Astrocyte of the spinal cord (primary cell): ENCODE results near the gene NPTX1.

Experiments
- DNase-seq: peaks from one replicate; pipeline ENCODE4 v3.0.0; 2011; ENCODE audit warnings: low read depth, low spot score
- H3K4me3 ChIP-seq: 2 replicates; pipeline ENCODE4 v1.5.1; 2011; ENCODE audit warnings: low read depth, mild to moderate bottlenecking, low read length, moderate library complexity
- CTCF ChIP-seq: IDR thresholded peaks from 2 replicates; pipeline ENCODE4 v1.5.1; 2012; ENCODE audit warnings: low read depth, mild to moderate bottlenecking, low read length, inconsistent platforms
- in situ Hi-C: cut with HindIII; loops from 2 replicates; pipeline ENCODE4 v1.10.0; 2017; ENCODE audit warnings: low sequenced_read_pairs

NPTX1 gene

GRCh38 chr17:80452173-80452915 lies 24.1 kb downstream of the NPTX1 start:
- no peak overlapping the region for H3K4me3 ChIP-seq
- no peak for DNase-seq
- no peak for TF ChIP-seq CTCF
- in situ Hi-C loops, result no loop called here

- no peak for TF ChIP-seq CTCF
- H3K4me3 ChIP-seq, result no peak overlapping the region
- no peak for DNase-seq
- in situ Hi-C loops, result no loop called here
Observed at GRCh38 chr17:80451104-80451775, 25.2 kb downstream of the NPTX1 start.

DNA sequence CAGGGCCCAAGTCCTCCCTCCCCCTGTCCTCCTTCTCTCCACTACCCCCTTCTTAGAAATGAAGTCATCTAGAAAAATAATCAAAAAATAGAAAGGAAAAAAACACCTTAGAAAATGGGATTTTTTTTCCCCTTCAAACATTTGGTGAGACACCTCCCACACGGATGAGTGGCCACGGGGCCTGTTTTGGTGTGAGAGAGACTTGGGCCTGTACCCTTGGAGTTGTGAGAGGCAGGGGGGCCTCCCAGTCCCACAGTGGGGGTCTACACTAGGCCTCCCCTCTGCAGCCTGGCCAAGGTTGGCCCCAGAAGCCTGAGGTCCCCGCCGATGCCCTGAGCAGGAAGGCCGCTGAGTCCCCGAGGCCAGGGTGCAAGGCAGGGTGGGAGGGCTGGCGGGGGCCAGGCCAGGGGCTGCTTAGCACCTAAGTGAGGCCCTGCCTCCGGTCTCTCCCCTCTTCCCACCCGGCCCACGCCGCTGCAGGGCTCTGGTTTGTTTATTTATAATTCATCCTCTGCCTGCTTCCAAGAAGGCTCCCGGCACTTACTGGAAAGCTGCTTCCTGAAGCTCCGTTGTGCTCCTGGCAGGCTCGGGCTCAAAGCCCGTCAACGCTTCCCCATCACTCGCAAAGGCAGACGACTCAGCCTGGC lies 26.4 kb downstream of the NPTX1 start:
- no peak for TF ChIP-seq CTCF
- DNase-seq, result peak; percentile 35
- H3K4me3 ChIP-seq, result no peak overlapping the region
- in situ Hi-C loops, result no loop called here

- H3K4me3 ChIP-seq, result no peak overlapping the region
- DNase-seq, result no peak
- in situ Hi-C loops, result no loop called here
- TF ChIP-seq CTCF, result no peak
Observed at GRCh38 chr17:80449194-80449929, 27.0 kb downstream of the NPTX1 start.

- DNase-seq, result no peak
- in situ Hi-C loops, result no loop called here
- TF ChIP-seq CTCF, result no peak
- H3K4me3 ChIP-seq, result no peak overlapping the region
Observed at GRCh38 chr17:80447790-80448189, 28.6 kb downstream of the NPTX1 start.

DNA sequence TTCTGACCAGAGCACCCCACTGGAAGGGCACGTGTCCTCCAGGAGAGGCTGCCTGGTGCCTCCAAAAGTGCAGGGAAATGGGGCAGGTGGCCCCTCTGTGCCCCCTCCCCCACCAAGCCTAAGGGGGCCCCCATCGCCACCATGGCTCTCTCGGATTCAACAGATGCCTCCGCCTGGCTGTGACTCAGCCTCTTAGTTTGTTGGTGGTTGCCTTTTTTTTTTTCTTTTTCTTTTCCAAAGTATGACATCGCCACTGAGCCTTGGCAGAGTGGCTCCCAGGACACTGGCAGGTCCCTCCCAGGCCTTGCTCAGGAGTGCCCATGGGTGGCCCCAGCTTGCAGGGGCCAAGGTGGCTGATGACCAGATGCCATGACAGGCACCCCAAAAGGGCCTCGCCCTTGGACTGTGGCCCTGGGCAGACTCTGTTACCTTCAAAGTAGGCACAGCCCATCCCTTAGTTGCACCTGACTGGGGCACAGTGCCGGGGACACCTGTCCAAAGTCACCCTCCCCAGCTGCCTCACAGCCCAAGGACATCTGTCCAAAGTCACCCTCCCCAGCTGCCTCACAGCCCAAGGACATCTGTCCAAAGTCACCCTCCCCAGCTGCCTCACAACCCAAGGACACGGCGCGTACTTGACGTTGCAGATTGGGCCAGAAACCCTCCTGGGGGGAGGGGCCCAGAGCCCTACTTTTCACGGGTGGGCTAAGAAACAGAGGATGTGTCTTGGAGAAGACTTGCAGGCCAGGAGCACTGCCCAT lies 29.6 kb downstream of the NPTX1 start:
- no peak for DNase-seq
- H3K4me3 ChIP-seq, result no peak overlapping the region
- no peak for TF ChIP-seq CTCF
- in situ Hi-C loops, result no loop called here
